GM12875 (cell line): ENCODE measurements around the gene CACNB1.

Experiments used
- H3K4me3 ChIP-seq: one replicate; pipeline ENCODE4 v1.5.1; 2011; ENCODE audit warnings: low read depth, low read length, control low read depth
- CTCF ChIP-seq: IDR thresholded peaks from 2 replicates; pipeline ENCODE4 v1.5.1; 2011; ENCODE audit warnings: low read depth, mild to moderate bottlenecking, control low read depth, inconsistent platforms, low read length, moderate library complexity, borderline replicate concordance; ENCODE audit not compliant: insufficient read depth

CACNB1 gene

GRCh38 chr17:39219647-39220154, 22.2 kb upstream of the CACNB1 start:
- no peak for TF ChIP-seq CTCF

GRCh38 chr17:39218906-39219305, 21.4 kb upstream of the CACNB1 start:
- no peak for TF ChIP-seq CTCF
- no peak overlapping the region for H3K4me3 ChIP-seq

More at GRCh38 chr17:39219647-39220154, 22.2 kb upstream of the CACNB1 start:
- H3K4me3 ChIP-seq: no peak overlapping the region

- TF ChIP-seq CTCF: no peak
- no peak overlapping the region for H3K4me3 ChIP-seq
Observed at GRCh38 chr17:39217734-39218369, 20.4 kb upstream of the CACNB1 start.

- no peak overlapping the region for H3K4me3 ChIP-seq
- no peak for TF ChIP-seq CTCF
Observed at GRCh38 chr17:39213852-39214251, 16.4 kb upstream of the CACNB1 start.

- no peak overlapping the region for H3K4me3 ChIP-seq
- TF ChIP-seq CTCF: no peak
Observed at GRCh38 chr17:39212841-39213480, 15.5 kb upstream of the CACNB1 start.

GRCh38 chr17:39212195-39212810, 14.8 kb upstream of the CACNB1 start:
- H3K4me3 ChIP-seq: no peak overlapping the region
- TF ChIP-seq CTCF: no peak
